ENCODE results near the gene TRIM5. TPM values are rescaled to one million over a fixed set of nuclear protein-coding genes. Genes with fewer than 3 reads are reported as not detected.
"Not testable (repeated sequence)": the region's sequence is repeated elsewhere in the genome, so short reads cannot be mapped to it uniquely, and the experiment has no call there.

TRIM5 gene
- total and polyA plus RNA-seq, 12 donors = 8.2 to 36.4 (median 30.7) TPM

DNA sequence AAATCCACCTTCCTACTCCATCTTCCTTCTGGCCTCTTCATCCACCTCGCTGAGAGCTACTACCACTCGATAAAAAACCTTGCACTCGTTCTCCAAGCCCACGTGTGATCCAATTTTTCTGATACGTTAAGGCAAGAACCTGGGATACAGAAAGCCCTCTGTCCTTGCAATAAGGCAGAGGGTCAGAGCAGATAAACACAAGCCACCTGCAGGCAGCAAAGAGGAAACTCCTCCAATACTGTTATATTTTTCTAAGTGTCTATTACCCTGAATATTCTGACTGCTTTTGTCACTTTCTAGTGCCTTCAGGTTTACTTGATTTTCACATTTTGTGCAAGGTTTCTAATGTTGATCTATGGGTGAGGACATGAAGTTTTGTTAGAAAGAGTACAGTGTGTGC, 26.6 kb downstream of the TRIM5 start:
- no peaks in the 10 kb centered on the region for H3K4me1 ChIP-seq (replicated peaks in 1 of 2)
- no peak for TF ChIP-seq POLR2A (IDR thresholded peaks at IDR 0.05)
- TF ChIP-seq, protein P1, sequence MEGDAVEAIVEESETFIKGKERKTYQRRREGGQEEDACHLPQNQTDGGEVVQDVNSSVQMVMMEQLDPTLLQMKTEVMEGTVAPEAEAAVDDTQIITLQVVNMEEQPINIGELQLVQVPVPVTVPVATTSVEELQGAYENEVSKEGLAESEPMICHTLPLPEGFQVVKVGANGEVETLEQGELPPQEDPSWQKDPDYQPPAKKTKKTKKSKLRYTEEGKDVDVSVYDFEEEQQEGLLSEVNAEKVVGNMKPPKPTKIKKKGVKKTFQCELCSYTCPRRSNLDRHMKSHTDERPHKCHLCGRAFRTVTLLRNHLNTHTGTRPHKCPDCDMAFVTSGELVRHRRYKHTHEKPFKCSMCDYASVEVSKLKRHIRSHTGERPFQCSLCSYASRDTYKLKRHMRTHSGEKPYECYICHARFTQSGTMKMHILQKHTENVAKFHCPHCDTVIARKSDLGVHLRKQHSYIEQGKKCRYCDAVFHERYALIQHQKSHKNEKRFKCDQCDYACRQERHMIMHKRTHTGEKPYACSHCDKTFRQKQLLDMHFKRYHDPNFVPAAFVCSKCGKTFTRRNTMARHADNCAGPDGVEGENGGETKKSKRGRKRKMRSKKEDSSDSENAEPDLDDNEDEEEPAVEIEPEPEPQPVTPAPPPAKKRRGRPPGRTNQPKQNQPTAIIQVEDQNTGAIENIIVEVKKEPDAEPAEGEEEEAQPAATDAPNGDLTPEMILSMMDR (IDR thresholded peaks at IDR 0.05) = no peak
- no peak overlapping the region for H3K27ac ChIP-seq
- no peak overlapping the region for H3K4me3 ChIP-seq
- no peaks in the 10 kb centered on the region for H3K36me3 ChIP-seq (replicated peaks in 1 of 2)
- no peak for DNase-seq
- no peaks in the 10 kb centered on the region for H3K9me3 ChIP-seq (replicated peaks in 1 of 3)
- 87 to 89% (median 88%) methylated on average over 5 of the region's 5 CpGs for whole genome bisulfite sequencing, 4 donors
- no peaks in the 10 kb centered on the region for H3K27me3 ChIP-seq
- intact Hi-C loops (cut with DNase I) = no loop called here

DNA sequence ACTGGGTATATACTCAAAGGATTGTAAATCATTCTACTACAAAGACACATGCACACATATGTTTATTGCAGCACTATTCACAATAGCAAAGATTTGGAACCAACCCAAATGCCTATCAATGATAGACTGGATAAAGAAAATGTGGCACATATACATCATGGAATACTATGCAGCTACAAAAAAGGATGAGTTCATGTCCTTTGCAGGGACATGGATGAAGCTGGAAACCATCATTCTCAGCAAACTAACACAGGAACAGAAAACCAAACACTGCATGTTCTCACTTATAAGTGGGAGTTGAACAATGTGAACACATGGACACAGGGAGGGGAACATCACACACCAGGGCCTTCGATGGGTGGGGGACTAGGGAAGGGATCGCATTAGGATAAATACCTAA, 27.9 kb downstream of the TRIM5 start:
- H3K9me3 ChIP-seq (replicated peaks in 1 of 3); DNase-seq; H3K4me1 ChIP-seq (replicated peaks in 1 of 2); intact Hi-C loops (cut with DNase I); H3K4me3 ChIP-seq; H3K27me3 ChIP-seq; H3K27ac ChIP-seq; H3K36me3 ChIP-seq (replicated peaks in 1 of 2): not testable (repeated sequence)
- WGBS, 4 donors = 92 to 100% (median 96%) methylated on average over 2 of the region's 2 CpGs

DNA sequence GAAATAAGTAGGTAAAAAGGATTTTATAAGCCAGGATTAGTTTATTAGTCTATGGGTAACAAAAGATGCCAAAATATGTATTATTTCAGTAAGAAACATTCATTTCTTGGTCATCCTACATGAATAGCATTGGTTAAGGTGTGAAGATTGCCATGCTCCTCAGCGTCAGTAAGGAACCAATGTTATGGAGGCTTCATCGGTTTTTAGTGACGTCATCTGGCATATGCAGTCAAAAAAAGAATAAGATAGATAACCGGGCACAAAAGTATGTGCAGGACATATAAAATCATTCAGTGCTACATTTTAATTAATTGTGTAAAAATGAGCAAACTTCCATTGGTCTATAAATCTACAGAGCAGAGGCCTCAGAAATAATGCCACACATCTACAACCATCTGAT, 29.4 kb downstream of the TRIM5 start:
- TF ChIP-seq, protein P1 (IDR thresholded peaks at IDR 0.05) = no peak
- TF ChIP-seq POLR2A (IDR thresholded peaks at IDR 0.05) = no peak
- Histone ChIP-seq H3K36me3 (replicated peaks in 1 of 2) (no peaks in the 10 kb centered on the region), H3K9me3 (replicated peaks in 1 of 3) (no peaks in the 10 kb centered on the region), H3K4me1 (replicated peaks in 1 of 2) (no peaks in the 10 kb centered on the region), H3K27ac (no peak overlapping the region), H3K27me3 (no peaks in the 10 kb centered on the region), H3K4me3 (no peak overlapping the region)
- 92 to 96% (median 93%) methylated on average over 4 of the region's 4 CpGs for WGBS, 4 donors
- intact Hi-C loops (cut with DNase I) = no loop called here
- no peak for DNase-seq

DNA sequence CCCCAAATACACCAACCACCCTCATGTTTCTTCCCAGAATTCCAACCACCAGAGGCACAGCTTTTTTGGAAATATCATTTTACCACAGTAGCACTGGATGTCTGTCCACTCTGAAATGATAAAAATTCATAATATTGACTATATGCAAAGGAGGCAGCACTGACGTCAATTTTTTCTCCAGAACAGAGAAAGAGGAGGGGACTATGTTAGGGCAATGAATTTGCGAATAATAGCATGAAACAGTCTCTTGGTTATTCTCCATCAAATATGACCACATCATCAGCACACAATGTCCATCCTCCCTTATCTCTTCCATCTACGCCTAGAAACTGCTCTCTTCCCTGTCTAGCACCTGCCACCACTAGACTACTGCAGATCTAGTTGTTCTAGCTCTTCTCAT, 38.7 kb downstream of the TRIM5 start:
- Histone ChIP-seq H3K9me3 (replicated peaks in 1 of 3) (no peaks in the 10 kb centered on the region), H3K4me3 (no peak overlapping the region), H3K27me3 (no peaks in the 10 kb centered on the region), H3K36me3 (replicated peaks in 1 of 2) (peaks cover 0 to 11% of the 10 kb centered on the region in 2 donors), H3K4me1 (replicated peaks in 1 of 2) (no peaks in the 10 kb centered on the region), H3K27ac (no peak overlapping the region)
- intact Hi-C loops (cut with DNase I) = no loop called here
- no peak for DNase-seq
- 91 to 93% (median 91%) methylated on average over 3 of the region's 3 CpGs for WGBS, 4 donors
- TF ChIP-seq, protein P1 (IDR thresholded peaks at IDR 0.05) = no peak
- no peak for TF ChIP-seq POLR2A (IDR thresholded peaks at IDR 0.05)

DNA sequence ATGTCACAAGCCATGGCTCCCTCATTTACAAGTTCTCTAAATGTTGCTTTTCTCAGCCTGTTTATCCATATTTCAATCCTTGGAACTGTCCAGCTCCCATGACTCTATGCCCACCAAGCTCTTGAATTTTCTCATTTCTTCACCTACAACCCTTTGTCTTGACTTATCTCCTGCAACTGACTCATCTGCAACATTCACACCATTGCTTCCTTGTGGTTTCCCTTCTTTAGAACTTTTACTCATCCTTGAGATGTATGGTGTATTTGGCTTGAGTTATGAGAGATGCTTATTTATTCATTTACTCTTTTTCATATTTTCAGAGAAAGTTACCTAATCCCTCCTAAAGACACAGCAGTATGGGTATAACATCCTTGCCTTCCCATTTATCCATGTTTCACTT, 41.3 kb downstream of the TRIM5 start:
- Histone ChIP-seq H3K9me3 (replicated peaks in 1 of 3) (no peaks in the 10 kb centered on the region), H3K36me3 (replicated peaks in 1 of 2) (peaks cover 0 to 11% of the 10 kb centered on the region in 2 donors), H3K4me1 (replicated peaks in 1 of 2) (no peaks in the 10 kb centered on the region), H3K4me3 (no peak overlapping the region), H3K27me3 (no peaks in the 10 kb centered on the region), H3K27ac (no peak overlapping the region)
- intact Hi-C loops (cut with DNase I) = no loop called here
- TF ChIP-seq, protein P1 (IDR thresholded peaks at IDR 0.05) = no peak
- no peak for TF ChIP-seq POLR2A (IDR thresholded peaks at IDR 0.05)
- no peak for DNase-seq

All from adrenal gland (tissue), 12 donors.